Stimulated activated CD4-positive, alpha-beta T cell treated with anti-CD3 and anti-CD28 coated beads, Interleukin-12 subunit alpha, Interleukin-12 subunit beta, amount 100 ng/mL, for 48 hours (primary cell): Measurements from ENCODE around the gene FAM124A.

Experiments
- DNase-seq, 3 donors: peaks; one replicate each; pipeline ENCODE4 v3.0.0-alpha.2; 2020; ENCODE audit warnings: low read depth in 2 of 3, low spot score in 1 of 3

The FAM124A gene

GRCh38 chr13:51303882-51304281 lies 81.7 kb downstream of the FAM124A start:
- DNase-seq: no peak

- no peak for DNase-seq
Observed at GRCh38 chr13:51305271-51305967, 83.2 kb downstream of the FAM124A start.

- no peak for DNase-seq
Observed at GRCh38 chr13:51308781-51309180, 86.6 kb downstream of the FAM124A start.

GRCh38 chr13:51311231-51311630 lies 89.0 kb downstream of the FAM124A start:
- no peak for DNase-seq

GRCh38 chr13:51311957-51312520 lies 89.8 kb downstream of the FAM124A start:
- no peak for DNase-seq

- no peak for DNase-seq
Observed at GRCh38 chr13:51313619-51314018, 91.4 kb downstream of the FAM124A start.

GRCh38 chr13:51317262-51317661 lies 95.1 kb downstream of the FAM124A start:
- no peak for DNase-seq

- DNase-seq: no peak
Observed at GRCh38 chr13:51318015-51318414, 95.8 kb downstream of the FAM124A start.

- DNase-seq: no peak
Observed at GRCh38 chr13:51318876-51319275, 96.7 kb downstream of the FAM124A start.

GRCh38 chr13:51321836-51322235 lies 99.6 kb downstream of the FAM124A start:
- no peak for DNase-seq

GRCh38 chr13:51322826-51323225 lies 100.6 kb downstream of the FAM124A start:
- no peak for DNase-seq

- DNase-seq: no peak
Observed at GRCh38 chr13:51323824-51324511, 101.8 kb downstream of the FAM124A start.

- no peak for DNase-seq
Observed at GRCh38 chr13:51324714-51325420, 102.7 kb downstream of the FAM124A start.

- DNase-seq: no peak
Observed at GRCh38 chr13:51325837-51326236, 103.6 kb downstream of the FAM124A start.

GRCh38 chr13:51326777-51327176 lies 104.6 kb downstream of the FAM124A start:
- DNase-seq: no peak

- DNase-seq: no peak
Observed at GRCh38 chr13:51327961-51328360, 105.8 kb downstream of the FAM124A start.

GRCh38 chr13:51328488-51328887 lies 106.3 kb downstream of the FAM124A start:
- no peak for DNase-seq

GRCh38 chr13:51329606-51330005 lies 107.4 kb downstream of the FAM124A start:
- DNase-seq: no peak

GRCh38 chr13:51330791-51331190 lies 108.6 kb downstream of the FAM124A start:
- no peak for DNase-seq

GRCh38 chr13:51331354-51331861 lies 109.2 kb downstream of the FAM124A start:
- DNase-seq: no peak

- DNase-seq: no peak
Observed at GRCh38 chr13:51332566-51333361, 110.6 kb downstream of the FAM124A start.
